A673 (cell line): ENCODE data around the gene SEL1L. TPM values are rescaled to one million over a fixed set of nuclear protein-coding genes. Genes with fewer than 3 reads are reported as not detected.
A peak's percentile ranks its signal among the peaks of the same experiment; 100 is the strongest.

Experiments used
- BruUV-seq: library from RNA; stranded (reverse); fragments of 400-500 nt; replicated peaks from 2 replicates; lab custom pipeline; 2021; lab: Mats Ljungman, UMichigan
- CTCF ChIA-PET: fragments of 300-600 bp; sonication (Branson Sonifier 250); formaldehyde crosslinking; loops from one replicate; lab custom pipeline; 2022; ENCODE audit warnings: antibody characterized with exemption; lab: Charles Lee
- POLR2A ChIA-PET: fragments of 300-600 bp; sonication (Branson Sonifier 250); formaldehyde crosslinking; loops from one replicate; lab custom pipeline; 2022; ENCODE audit warnings: antibody characterized with exemption; ENCODE audit not compliant: low non-redundant PET; lab: Charles Lee
- DNase-seq: peaks from one replicate; pipeline ENCODE4 v3.0.0-alpha.2; 2015; ENCODE audit warnings: low spot score
- H3K27ac ChIP-seq: fragments of 200-600 bp; sonication (generic); 2 replicates; pipeline ENCODE4 v1.5.1; 2016; ENCODE audit warnings: mixed run types, low read depth, mild to moderate bottlenecking, mixed read lengths, antibody characterized with exemption, low read length; ENCODE audit not compliant: poor library complexity, severe bottlenecking
- H3K27me3 ChIP-seq: fragments of 200-600 bp; sonication (generic); replicated peaks from 2 replicates; pipeline ENCODE4 v1.6.1; 2017; ENCODE audit warnings: mixed run types, low read depth, mild to moderate bottlenecking, mixed read lengths, antibody characterized with exemption, low read length; ENCODE audit not compliant: insufficient read depth, poor library complexity
- H3K36me3 ChIP-seq: fragments of 200-600 bp; sonication (generic); 2 replicates; pipeline ENCODE4 v1.6.1; 2016; ENCODE audit warnings: mixed run types, mild to moderate bottlenecking, mixed read lengths, antibody characterized with exemption, low read length; ENCODE audit not compliant: insufficient read depth, poor library complexity, severe bottlenecking
- H3K4me1 ChIP-seq: fragments of 200-600 bp; sonication (generic); 2 replicates; pipeline ENCODE4 v1.6.1; 2017; ENCODE audit warnings: mixed run types, mild to moderate bottlenecking, mixed read lengths, antibody characterized with exemption, low read length; ENCODE audit not compliant: insufficient read depth, poor library complexity, severe bottlenecking
- H3K4me3 ChIP-seq: fragments of 200-600 bp; sonication (generic); 2 replicates; pipeline ENCODE4 v1.5.1; 2016; ENCODE audit warnings: low read depth, mixed run types, mild to moderate bottlenecking, mixed read lengths, low read length; ENCODE audit not compliant: poor library complexity, severe bottlenecking
- H3K9me3 ChIP-seq: fragments of 200-600 bp; sonication (generic); 2 replicates; pipeline ENCODE4 v1.6.1; 2016; ENCODE audit warnings: mixed run types, low read depth, mild to moderate bottlenecking, mixed read lengths, antibody characterized with exemption, low read length; ENCODE audit not compliant: poor library complexity, severe bottlenecking
- CTCF ChIP-seq: fragments of 300-800, 200-600 bp; sonication (generic); conservative IDR thresholded peaks from 2 replicates; pipeline ENCODE4 v1.5.1; 2017; ENCODE audit warnings: low read depth, mild to moderate bottlenecking, antibody characterized with exemption, low read length, moderate library complexity, mixed read lengths
- EZH2 ChIP-seq: fragments of 200-600 bp; sonication (generic); IDR thresholded peaks from 2 replicates; pipeline ENCODE4 v1.6.1; 2017; ENCODE audit warnings: borderline replicate concordance, low read depth, mild to moderate bottlenecking, mixed read lengths, antibody characterized with exemption, low read length; ENCODE audit not compliant: poor library complexity, severe bottlenecking
- intact Hi-C: fragments of 100-400 bp; cut with micrococcal nuclease; formaldehyde crosslinking; loops from one replicate; pipeline ENCODE4 v1.10.0; 2022; ENCODE audit not compliant: unreplicated experiment
- total RNA-seq: library from RNA; stranded (reverse); gene quantifications from 2 replicates; pipeline ENCODE4 v1.2.3, GENCODE V29; 2021

SEL1L gene
- total RNA-seq, 1 experiment from 2014 or later, result 52.5 TPM

- intact Hi-C loops, result no loop called here
- DNase-seq, result no peak
- Histone ChIP-seq H3K36me3 (no peaks in the 10 kb centered on the region), H3K4me1 (no peaks in the 10 kb centered on the region), H3K9me3 (no peaks in the 10 kb centered on the region), H3K27ac (no peak overlapping the region), H3K4me3 (no peak overlapping the region), H3K27me3 (no peaks in the 10 kb centered on the region)
- ChIA-PET CTCF (no interaction called here), POLR2A (no interaction called here)
- TF ChIP-seq CTCF, result no peak
- BruUV-seq, result no TSS peak
Measured at GRCh38 chr14:81571437-81571836, 37.8 kb upstream of the SEL1L start.

- DNase-seq, result no peak
- no peaks in the 10 kb centered on the region for H3K36me3 ChIP-seq
- no peak overlapping the region for H3K4me3 ChIP-seq
- no TSS peak for BruUV-seq
- ChIA-PET CTCF (no interaction called here), POLR2A (no interaction called here)
- no peaks in the 10 kb centered on the region for H3K27me3 ChIP-seq
- no peaks in the 10 kb centered on the region for H3K4me1 ChIP-seq
- no peak overlapping the region for H3K27ac ChIP-seq
- TF ChIP-seq CTCF (no peak), EZH2 (no peak)
- intact Hi-C loops, result loop anchor here (5.0 to 10.0 kb wide), 3 partner anchors 137 to 1127 kb away; no protein-coding TSS in a partner anchor
- H3K9me3 ChIP-seq, result no peaks in the 10 kb centered on the region
Measured at GRCh38 chr14:81567302-81567701, 33.6 kb upstream of the SEL1L start.

GRCh38 chr14:81565441-81566290 is 32.0 kb upstream of the SEL1L start:
- Histone ChIP-seq H3K4me3 (no peak overlapping the region), H3K4me1 (no peaks in the 10 kb centered on the region), H3K27me3 (no peaks in the 10 kb centered on the region), H3K36me3 (no peaks in the 10 kb centered on the region), H3K27ac (no peak overlapping the region), H3K9me3 (no peaks in the 10 kb centered on the region)
- peak; percentile 59 for DNase-seq
- ChIA-PET CTCF (interaction anchor here (0.6 kb wide), 1 partner anchor 151 kb away, joined by 4 read pairs; no protein-coding TSS in a partner anchor), POLR2A (no interaction called here)
- no TSS peak for BruUV-seq
- intact Hi-C loops, result loop anchor here (5.0 to 10.0 kb wide), 3 partner anchors 139 to 1129 kb away; no protein-coding TSS in a partner anchor
- TF ChIP-seq CTCF (peak; percentile 78), EZH2 (no peak)
